B cell (primary cell): Measurements from ENCODE around the gene ROR2. TPM values are rescaled to one million over a fixed set of nuclear protein-coding genes. Genes with fewer than 3 reads are reported as not detected.

Experiments used
- ATAC-seq: fragments of 200-7000 bp; cut with Tn5 transposase; one replicate; pipeline ENCODE4 v1.10.0; 2021; ENCODE audit warnings: low read depth, mild to moderate bottlenecking, moderate number of reproducible peaks, moderate library complexity
- CTCF ChIA-PET: fragments of 350-600 bp; sonication (Branson Sonifier 250); formaldehyde crosslinking; loops from one replicate; lab custom pipeline; 2021; ENCODE audit warnings: antibody characterized with exemption, inconsistent platforms; lab: Charles Lee
- POLR2A ChIA-PET: fragments of 350-600 bp; sonication (Branson Sonifier 250); formaldehyde crosslinking; loops from one replicate; lab custom pipeline; 2021; ENCODE audit warnings: antibody characterized with exemption; lab: Charles Lee
- DNase-seq: peaks from one replicate; pipeline ENCODE4 v3.0.0; 2013
- H2AFZ ChIP-seq: 2 replicates; pipeline ENCODE4 v1.6.1; 2012; ENCODE audit warnings: mild to moderate bottlenecking, low read depth, low read length; ENCODE audit not compliant: insufficient read depth, poor library complexity, severe bottlenecking
- H3K27ac ChIP-seq, 2 donors: 1 replicate in 1 of 2; 2 replicates in 1 of 2; pipeline ENCODE4 v1.5.1; 2012 to 2013; ENCODE audit warnings: low read length in 2 of 2, mild to moderate bottlenecking in 2 of 2, moderate library complexity in 1 of 2
- H3K27me3 ChIP-seq, 4 experiments: fragments of 200-600 bp in 1 of 4; sonication (generic) in 1 of 4; replicated peaks in 1 of 4; 1 replicate in 2 of 4; 2 replicates in 2 of 4; pipeline versions ENCODE4 v1.6.1 to v1.7.0; 2013 to 2016; ENCODE audit warnings: low read length in 3 of 4, mild to moderate bottlenecking in 2 of 4, mixed read lengths in 1 of 4, moderate library complexity in 1 of 4; ENCODE audit not compliant: insufficient read depth in 4 of 4, control insufficient read depth in 3 of 4; ENCODE audit errors: control extremely low read depth in 1 of 4
- H3K36me3 ChIP-seq, 2 experiments: replicated peaks in 1 of 2; 1 replicate in 1 of 2; 2 replicates in 1 of 2; pipeline versions ENCODE4 v1.6.1 to v1.7.1; 2013; ENCODE audit warnings: low read length in 1 of 2; ENCODE audit not compliant: insufficient read depth in 2 of 2, control insufficient read depth in 1 of 2; ENCODE audit errors: control extremely low read depth in 1 of 2, extremely low read depth in 1 of 2
- H3K4me1 ChIP-seq, 2 donors: fragments of 200-600 bp in 1 of 2; sonication (generic) in 1 of 2; 1 replicate in 1 of 2; 2 replicates in 1 of 2; pipeline versions ENCODE4 v1.5.1 to v1.6.1; 2013 to 2017; ENCODE audit warnings: low read length in 2 of 2; ENCODE audit not compliant: control insufficient read depth in 2 of 2, insufficient read depth in 2 of 2
- H3K4me2 ChIP-seq: replicated peaks from 2 replicates; pipeline ENCODE3; 2012; ENCODE audit warnings: mild to moderate bottlenecking, low read depth, low read length; ENCODE audit not compliant: poor library complexity, severe bottlenecking
- H3K4me3 ChIP-seq, 5 experiments: fragments of 200-600 bp in 1 of 5; sonication (generic) in 1 of 5; 1 replicate in 3 of 5; 2 replicates in 2 of 5; pipeline versions ENCODE4 v1.5.1 to v1.7.0; 2011 to 2016; ENCODE audit warnings: low read length in 4 of 5, mild to moderate bottlenecking in 4 of 5, low read depth in 2 of 5, control low read depth in 1 of 5, moderate library complexity in 1 of 5; ENCODE audit not compliant: insufficient read depth in 1 of 5; ENCODE audit errors: control extremely low read depth in 1 of 5, extremely low read depth in 1 of 5
- H3K79me2 ChIP-seq: fragments of 200-600 bp; sonication (generic); one replicate; pipeline ENCODE4 v1.6.0; 2016; ENCODE audit warnings: low read length; ENCODE audit not compliant: control insufficient read depth, insufficient read depth
- H3K9ac ChIP-seq: fragments of 200-600 bp; sonication (generic); 2 replicates; pipeline ENCODE4 v1.6.1; 2017; ENCODE audit warnings: mild to moderate bottlenecking, low read length, moderate library complexity
- H3K9me3 ChIP-seq, 3 donors: one replicate each; pipeline versions ENCODE4 v1.6.1 to v1.7.1; 2013; ENCODE audit warnings: low read length in 2 of 3; ENCODE audit not compliant: control insufficient read depth in 2 of 3, insufficient read depth in 1 of 3; ENCODE audit errors: control extremely low read depth in 1 of 3
- H4K20me1 ChIP-seq: 2 replicates; pipeline ENCODE4 v1.6.0; 2012; ENCODE audit warnings: mild to moderate bottlenecking, low read length; ENCODE audit not compliant: insufficient read depth, control insufficient read depth, poor library complexity, severe bottlenecking
- H3K27ac Mint-ChIP-seq: one replicate; pipeline ENCODE4 v1.8.0; 2021; ENCODE audit warnings: mixed read lengths
- H3K27me3 Mint-ChIP-seq: one replicate; pipeline ENCODE4 v1.8.0; 2021; ENCODE audit warnings: mixed read lengths
- H3K4me1 Mint-ChIP-seq: one replicate; pipeline ENCODE4 v1.8.0; 2021; ENCODE audit warnings: mixed read lengths
- H3K4me3 Mint-ChIP-seq: one replicate; pipeline ENCODE4 v1.8.0; 2021; ENCODE audit warnings: mixed read lengths
- H3K9me3 Mint-ChIP-seq: one replicate; pipeline ENCODE4 v1.8.0; 2022; ENCODE audit warnings: mixed read lengths; ENCODE audit not compliant: insufficient read depth
- EZH2 ChIP-seq: IDR thresholded peaks from 2 replicates; pipeline ENCODE4 v1.6.1; 2012; ENCODE audit warnings: borderline replicate concordance, low read depth, mild to moderate bottlenecking, moderate library complexity, low read length; ENCODE audit not compliant: insufficient read depth, poor library complexity, severe bottlenecking
- WGBS: methylation state at CpG from one replicate; pipeline ENCODE4 v1.1.5; 2013; ENCODE audit warnings: missing lambda C conversion rate; ENCODE audit not compliant: insufficient coverage; 5-methylcytosine and 5-hydroxymethylcytosine counted together
- intact Hi-C: fragments of 100-400 bp; cut with micrococcal nuclease; formaldehyde crosslinking; loops from one replicate; pipeline ENCODE4 v1.10.0; 2022
- polyA plus RNA-seq: library from polyadenylated mRNA; depleted of rRNA; stranded (reverse); fragments of >200 nt; gene quantifications from 2 replicates; pipeline ENCODE4 v1.2.3, GENCODE V29; 2012
- total RNA-seq, 2 donors: library from RNA; stranded (reverse); fragments of 120-200 nt in 1 of 2; gene quantifications; 1 replicate in 1 of 2; 2 replicates in 1 of 2; pipeline versions ENCODE4 v1.2.3 to v1.2.4, GENCODE V29; 2013 to 2022
- TF ChIP-seq, protein P1 (sequence below): fragments of 200-600 bp; IDR thresholded peaks from one replicate; pipeline ENCODE4 v1.8.0; 2022; ENCODE audit warnings: antibody characterized with exemption, mild to moderate bottlenecking

ROR2 gene
- total and polyA plus RNA-seq, 2 donors (not counting 1 experiment from before 2014, with no cell fraction given) = 0.21 to 0.49 TPM

DNA sequence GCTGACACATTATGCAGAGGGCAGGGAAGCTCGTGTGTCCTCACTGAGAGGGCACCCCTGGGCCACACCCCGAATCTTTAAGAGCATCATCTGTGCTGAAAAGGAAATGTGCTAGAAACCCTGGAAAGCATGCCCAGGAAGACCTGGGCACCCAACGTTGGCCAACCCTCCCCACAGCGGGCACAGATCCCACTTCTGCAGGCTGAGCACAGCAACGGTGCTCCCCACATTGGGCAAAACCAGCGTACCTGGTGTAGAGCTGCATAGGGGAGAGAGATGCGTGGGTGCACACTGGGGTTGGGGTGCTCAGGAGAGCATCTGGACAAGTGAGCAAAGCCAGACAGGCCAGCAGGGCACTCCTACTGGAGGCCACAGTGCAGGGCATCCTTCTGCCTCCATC, 32.6 kb downstream of the ROR2 start:
- no peak for ATAC-seq
- H3K27ac Mint-ChIP-seq = no peak overlapping the region
- H3K27me3 ChIP-seq = peaks cover 0 to 3% (median 0%) of the 10 kb centered on the region in 4 experiments
- H3K9me3 ChIP-seq = peaks cover 0 to 5% (median 0%) of the 10 kb centered on the region in 3 donors
- ChIA-PET CTCF (no interaction called here), POLR2A (no interaction called here)
- H3K36me3 ChIP-seq = no peaks in the 10 kb centered on the region
- H3K4me1 Mint-ChIP-seq = no peaks in the 10 kb centered on the region
- no peak overlapping the region for H3K4me2 ChIP-seq
- H3K9ac ChIP-seq = no peak overlapping the region
- no peak overlapping the region for H3K4me3 Mint-ChIP-seq
- H3K27me3 Mint-ChIP-seq = peaks cover 33% of the 10 kb centered on the region
- no peaks in the 10 kb centered on the region for H4K20me1 ChIP-seq
- H2AFZ ChIP-seq = no peak overlapping the region
- intact Hi-C loops = no loop called here
- 91% methylated on average over 7 of the region's 7 CpGs for WGBS
- H3K4me3 ChIP-seq = no peak overlapping the region
- DNase-seq = no peak
- TF ChIP-seq, protein P1, sequence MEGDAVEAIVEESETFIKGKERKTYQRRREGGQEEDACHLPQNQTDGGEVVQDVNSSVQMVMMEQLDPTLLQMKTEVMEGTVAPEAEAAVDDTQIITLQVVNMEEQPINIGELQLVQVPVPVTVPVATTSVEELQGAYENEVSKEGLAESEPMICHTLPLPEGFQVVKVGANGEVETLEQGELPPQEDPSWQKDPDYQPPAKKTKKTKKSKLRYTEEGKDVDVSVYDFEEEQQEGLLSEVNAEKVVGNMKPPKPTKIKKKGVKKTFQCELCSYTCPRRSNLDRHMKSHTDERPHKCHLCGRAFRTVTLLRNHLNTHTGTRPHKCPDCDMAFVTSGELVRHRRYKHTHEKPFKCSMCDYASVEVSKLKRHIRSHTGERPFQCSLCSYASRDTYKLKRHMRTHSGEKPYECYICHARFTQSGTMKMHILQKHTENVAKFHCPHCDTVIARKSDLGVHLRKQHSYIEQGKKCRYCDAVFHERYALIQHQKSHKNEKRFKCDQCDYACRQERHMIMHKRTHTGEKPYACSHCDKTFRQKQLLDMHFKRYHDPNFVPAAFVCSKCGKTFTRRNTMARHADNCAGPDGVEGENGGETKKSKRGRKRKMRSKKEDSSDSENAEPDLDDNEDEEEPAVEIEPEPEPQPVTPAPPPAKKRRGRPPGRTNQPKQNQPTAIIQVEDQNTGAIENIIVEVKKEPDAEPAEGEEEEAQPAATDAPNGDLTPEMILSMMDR = no peak
- no peak for TF ChIP-seq EZH2
- no peaks in the 10 kb centered on the region for H3K9me3 Mint-ChIP-seq
- H3K27ac ChIP-seq = no peak overlapping the region
- H3K79me2 ChIP-seq = no peaks in the 10 kb centered on the region
- no peaks in the 10 kb centered on the region for H3K4me1 ChIP-seq

DNA sequence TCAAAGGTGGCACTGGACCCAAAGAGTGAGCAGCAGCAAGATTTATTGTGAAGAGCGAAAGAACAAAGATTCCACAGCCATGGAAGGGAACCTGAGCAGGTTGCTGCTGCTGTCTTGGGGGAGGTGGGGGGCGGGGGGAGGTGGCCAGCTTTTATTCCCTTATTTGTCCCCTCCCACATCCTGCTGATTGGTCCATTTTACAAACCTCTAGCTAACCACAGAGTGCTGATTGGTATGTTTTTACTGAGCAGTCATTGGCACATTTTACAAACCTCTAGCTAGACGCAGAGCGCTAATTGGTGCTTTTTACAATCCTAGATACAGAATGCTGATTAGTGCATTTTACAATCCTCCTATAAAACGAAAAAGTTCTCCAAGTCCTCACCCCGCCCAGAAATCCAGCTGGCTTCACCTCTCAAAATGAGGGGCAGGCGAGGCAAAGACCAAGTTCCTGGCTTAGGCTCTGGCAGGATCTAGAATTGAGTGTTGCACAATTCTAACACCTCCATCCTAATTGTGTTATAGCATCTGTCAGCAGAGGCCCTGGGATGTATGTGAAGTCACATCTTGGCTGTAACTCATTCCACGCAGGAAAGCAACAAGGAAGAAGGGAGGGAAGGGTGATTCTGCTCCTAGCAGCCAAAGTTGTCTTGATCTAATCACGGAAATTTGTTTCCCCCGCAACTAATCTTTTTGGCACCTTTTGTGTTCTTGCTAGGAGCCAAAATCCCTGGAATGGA, 34.3 kb downstream of the ROR2 start:
- ATAC-seq (no peak), DNase-seq (no peak)
- POLR2A ChIA-PET = no interaction called here
- H2AFZ ChIP-seq = no peak overlapping the region
- H3K4me1 Mint-ChIP-seq = no peaks in the 10 kb centered on the region
- intact Hi-C loops = no loop called here
- H3K4me2 ChIP-seq = no peak overlapping the region
- H3K9me3 Mint-ChIP-seq = no peaks in the 10 kb centered on the region
- H3K27ac ChIP-seq = no peak overlapping the region
- TF ChIP-seq, protein P1 = no peak
- TF ChIP-seq EZH2 = no peak
- peaks cover 0 to 5% (median 0%) of the 10 kb centered on the region in 3 donors for H3K9me3 ChIP-seq
- WGBS = 97% methylated on average over 7 of the region's 10 CpGs
- no peaks in the 10 kb centered on the region for H4K20me1 ChIP-seq
- no peak overlapping the region for H3K4me3 ChIP-seq
- no peaks in the 10 kb centered on the region for H3K4me1 ChIP-seq
- peaks cover 0 to 3% (median 0%) of the 10 kb centered on the region in 4 experiments for H3K27me3 ChIP-seq
- no peaks in the 10 kb centered on the region for H3K36me3 ChIP-seq
- peaks cover 28% of the 10 kb centered on the region for H3K27me3 Mint-ChIP-seq
- no peak overlapping the region for H3K27ac Mint-ChIP-seq
- H3K9ac ChIP-seq = no peak overlapping the region
- CTCF ChIA-PET = no interaction called here
- H3K79me2 ChIP-seq = no peaks in the 10 kb centered on the region
- H3K4me3 Mint-ChIP-seq = no peak overlapping the region
